Thoracic aorta (tissue), 2 donors: ENCODE measurements around the gene TRIP13. TPM values are rescaled to one million over a fixed set of nuclear protein-coding genes. Genes with fewer than 3 reads are reported as not detected.
"Not testable (repeated sequence)": the region's sequence is repeated elsewhere in the genome, so short reads cannot be mapped to it uniquely, and the experiment has no call there.

Experiments
- ATAC-seq: fragments of 150-250 bp; one replicate; pipeline ENCODE4 v1.8.0; 2017; ENCODE audit warnings: low read depth; ENCODE audit not compliant: insufficient number of reproducible peaks, low FRiP score
- DNase-seq: peaks from one replicate; pipeline ENCODE4 v3.0.0-alpha.2; 2020; ENCODE audit warnings: low spot score
- H3K27ac ChIP-seq, 2 donors: fragments of 200-600 bp; sonication (generic); 1 replicate in 1 of 2; 2 replicates in 1 of 2; pipeline ENCODE4 v1.5.1; 2016; ENCODE audit warnings: mild to moderate bottlenecking in 2 of 2, moderate library complexity in 2 of 2
- H3K27me3 ChIP-seq: fragments of 200-600 bp; sonication (generic); replicated peaks from 2 replicates; pipeline ENCODE4 v1.6.0; 2016; ENCODE audit warnings: mild to moderate bottlenecking; ENCODE audit not compliant: insufficient read depth
- H3K36me3 ChIP-seq: fragments of 200-600 bp; sonication (generic); one replicate; pipeline ENCODE4 v1.5.1; 2016
- H3K4me1 ChIP-seq, 2 donors: fragments of 200-600 bp; sonication (generic); 1 replicate in 1 of 2; 2 replicates in 1 of 2; pipeline versions ENCODE4 v1.5.1 to v1.6.0; 2016; ENCODE audit warnings: low read depth in 2 of 2, mild to moderate bottlenecking in 1 of 2; ENCODE audit not compliant: control insufficient read depth in 1 of 2
- H3K4me3 ChIP-seq: fragments of 200-600 bp; sonication (generic); 2 replicates; pipeline ENCODE4 v1.5.1; 2016; ENCODE audit warnings: mild to moderate bottlenecking
- H3K9me3 ChIP-seq: fragments of 200-600 bp; sonication (generic); 2 replicates; pipeline ENCODE4 v1.5.1; 2016
- total RNA-seq, 2 donors: library from RNA; depleted of rRNA; stranded (reverse); fragments of >200 nt; gene quantifications; one replicate each; pipeline versions ENCODE4 v1.1.0 to v1.2.3, GENCODE V29; 2016
- TF ChIP-seq, protein P1 (sequence below): fragments of 200-600 bp; sonication (generic); IDR thresholded peaks from one replicate; pipeline ENCODE4 v1.5.1; 2019; ENCODE audit warnings: antibody characterized with exemption

The TRIP13 gene
- total RNA-seq, 2 donors from 2014 or later = 1.6 TPM; not detected in 1

DNA sequence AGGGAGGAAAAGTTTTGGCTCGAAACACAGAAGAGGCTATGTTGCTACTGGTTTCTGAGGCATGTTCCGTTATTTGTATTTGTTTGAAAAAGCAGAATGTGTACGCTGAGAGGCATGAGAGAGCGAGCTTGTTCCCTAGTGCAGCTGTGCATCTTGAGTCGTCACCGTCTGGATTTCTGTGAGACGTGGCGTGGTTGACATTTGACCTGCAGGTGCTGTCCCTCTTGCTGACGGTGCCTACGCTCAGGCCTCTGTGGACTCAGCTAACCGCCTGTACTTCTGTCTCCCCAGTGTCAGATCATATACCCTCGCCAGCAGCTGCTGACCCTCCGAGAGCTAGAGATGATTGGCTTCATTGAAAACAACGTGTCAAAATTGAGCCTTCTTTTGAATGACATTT lies 21.5 kb downstream of the TRIP13 start:
- Histone ChIP-seq H3K4me3 (no peak overlapping the region), H3K27me3 (no peaks in the 10 kb centered on the region), H3K27ac (no peak overlapping the region), H3K4me1 (no peaks in the 10 kb centered on the region), H3K9me3 (no peaks in the 10 kb centered on the region), H3K36me3 (no peaks in the 10 kb centered on the region)
- TF ChIP-seq, protein P1, sequence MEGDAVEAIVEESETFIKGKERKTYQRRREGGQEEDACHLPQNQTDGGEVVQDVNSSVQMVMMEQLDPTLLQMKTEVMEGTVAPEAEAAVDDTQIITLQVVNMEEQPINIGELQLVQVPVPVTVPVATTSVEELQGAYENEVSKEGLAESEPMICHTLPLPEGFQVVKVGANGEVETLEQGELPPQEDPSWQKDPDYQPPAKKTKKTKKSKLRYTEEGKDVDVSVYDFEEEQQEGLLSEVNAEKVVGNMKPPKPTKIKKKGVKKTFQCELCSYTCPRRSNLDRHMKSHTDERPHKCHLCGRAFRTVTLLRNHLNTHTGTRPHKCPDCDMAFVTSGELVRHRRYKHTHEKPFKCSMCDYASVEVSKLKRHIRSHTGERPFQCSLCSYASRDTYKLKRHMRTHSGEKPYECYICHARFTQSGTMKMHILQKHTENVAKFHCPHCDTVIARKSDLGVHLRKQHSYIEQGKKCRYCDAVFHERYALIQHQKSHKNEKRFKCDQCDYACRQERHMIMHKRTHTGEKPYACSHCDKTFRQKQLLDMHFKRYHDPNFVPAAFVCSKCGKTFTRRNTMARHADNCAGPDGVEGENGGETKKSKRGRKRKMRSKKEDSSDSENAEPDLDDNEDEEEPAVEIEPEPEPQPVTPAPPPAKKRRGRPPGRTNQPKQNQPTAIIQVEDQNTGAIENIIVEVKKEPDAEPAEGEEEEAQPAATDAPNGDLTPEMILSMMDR = no peak
- ATAC-seq = no peak
- DNase-seq = no peak

DNA sequence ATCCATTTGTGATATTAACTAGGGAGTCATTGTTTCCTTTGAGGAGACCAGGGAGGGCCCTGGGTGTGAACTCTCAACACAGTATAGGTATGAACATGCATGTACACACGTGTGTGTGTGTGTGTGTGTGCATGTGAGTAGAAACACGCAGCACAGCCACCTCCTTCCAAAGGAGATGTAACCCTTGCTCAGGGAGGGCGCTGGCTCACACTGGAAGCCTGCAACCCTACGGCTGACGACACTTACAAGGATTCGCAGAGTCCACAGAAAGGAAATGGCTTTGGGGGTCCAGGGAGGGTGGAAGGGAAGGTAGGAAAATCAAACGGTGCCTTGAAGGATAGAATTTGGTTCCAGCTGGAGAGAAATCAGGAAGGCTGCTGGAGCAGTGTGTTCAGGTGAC lies 21.9 kb downstream of the TRIP13 start:
- Histone ChIP-seq H3K4me3 (no peak overlapping the region), H3K27me3 (no peaks in the 10 kb centered on the region), H3K4me1 (no peaks in the 10 kb centered on the region), H3K36me3 (no peaks in the 10 kb centered on the region), H3K9me3 (no peaks in the 10 kb centered on the region), H3K27ac (no peak overlapping the region)
- no peak for DNase-seq
- no peak for ATAC-seq
- TF ChIP-seq, protein P1 = no peak

DNA sequence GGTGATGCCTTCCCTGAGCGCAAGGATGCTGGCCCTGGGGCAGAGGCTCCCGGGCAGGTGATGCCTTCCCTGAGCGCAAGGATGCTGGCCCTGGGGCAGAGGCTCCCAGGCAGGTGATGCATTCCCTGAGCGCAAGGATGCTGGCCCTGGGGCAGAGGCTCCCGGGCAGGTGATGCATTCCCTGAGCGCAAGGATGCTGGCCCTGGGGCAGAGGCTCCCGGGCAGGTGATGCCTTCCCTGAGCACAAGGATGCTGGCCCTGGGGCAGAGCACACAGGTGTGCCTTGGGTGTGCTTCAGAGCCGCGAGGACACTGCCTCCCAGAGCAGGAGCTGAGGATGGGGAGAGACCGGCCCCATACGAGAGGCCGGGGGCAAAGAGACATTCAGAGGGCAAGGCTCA lies 22.7 kb downstream of the TRIP13 start:
- not testable (repeated sequence) for ATAC-seq, H3K36me3 ChIP-seq, H3K27me3 ChIP-seq, H3K9me3 ChIP-seq, H3K4me3 ChIP-seq, H3K4me1 ChIP-seq, DNase-seq, H3K27ac ChIP-seq

DNA sequence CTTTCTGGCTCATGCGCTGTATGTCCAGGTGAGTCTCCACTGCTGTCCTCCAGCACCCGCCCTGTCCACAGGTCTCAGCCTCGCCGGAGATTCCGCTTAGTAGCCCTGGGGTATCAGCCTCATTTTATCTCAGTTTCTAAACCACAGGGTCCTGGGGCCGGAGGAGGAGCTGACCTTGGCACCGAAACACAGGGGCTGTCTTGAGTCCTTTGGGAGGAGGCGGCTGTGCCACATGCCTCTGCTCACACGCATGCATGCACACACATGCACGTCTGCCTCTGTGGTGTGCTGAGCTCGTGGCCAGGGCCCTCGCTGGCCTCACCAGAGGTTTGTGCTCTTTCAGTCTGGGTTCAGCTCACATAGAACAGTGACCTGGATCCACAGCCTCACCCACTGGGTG lies 23.3 kb downstream of the TRIP13 start:
- ATAC-seq (no peak), DNase-seq (no peak)
- Histone ChIP-seq H3K36me3 (no peaks in the 10 kb centered on the region), H3K4me1 (no peaks in the 10 kb centered on the region), H3K9me3 (no peaks in the 10 kb centered on the region), H3K27me3 (no peaks in the 10 kb centered on the region), H3K4me3 (no peak overlapping the region), H3K27ac (no peak overlapping the region)
- TF ChIP-seq, protein P1 = no peak

DNA sequence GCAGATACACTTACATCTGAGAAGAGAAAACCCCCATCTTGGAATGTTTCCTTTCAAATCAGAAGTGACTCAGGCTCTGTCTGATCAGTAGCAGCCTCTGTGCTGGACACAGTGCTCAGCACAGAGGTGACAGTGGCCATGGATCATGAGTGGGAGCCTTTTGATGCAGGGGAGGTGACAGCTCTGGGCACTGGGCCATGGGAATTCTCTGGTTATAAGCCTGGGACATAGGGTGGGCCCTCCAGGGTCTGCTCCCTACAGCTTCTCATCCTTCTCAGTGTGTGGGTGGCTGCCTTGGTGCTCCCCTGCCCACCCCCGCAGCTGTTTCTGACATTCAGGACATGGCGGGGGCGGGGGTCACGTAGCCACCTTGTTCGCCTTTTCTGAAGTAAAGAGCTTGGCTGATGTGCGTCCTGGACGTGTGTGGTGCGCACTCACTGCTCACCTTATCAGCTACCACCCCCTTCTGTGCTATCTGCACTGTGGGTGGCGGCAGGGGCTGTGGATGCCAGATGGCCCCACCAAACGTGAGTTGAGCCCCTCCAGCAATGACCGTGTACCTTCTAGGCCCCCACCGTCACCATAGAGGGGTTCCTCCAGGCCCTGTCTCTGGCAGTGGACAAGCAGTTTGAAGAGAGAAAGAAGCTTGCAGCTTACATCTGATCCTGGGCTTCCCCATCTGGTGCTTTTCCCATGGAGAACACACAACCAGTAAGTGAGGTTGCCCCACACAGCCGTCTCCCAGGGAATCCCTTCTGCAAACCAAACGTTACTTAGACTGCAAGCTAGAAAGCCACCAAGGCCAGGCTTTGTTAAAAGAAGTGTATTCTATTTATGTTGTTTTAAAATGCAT lies 24.0 kb downstream of the TRIP13 start:
- H3K4me1 ChIP-seq = no peaks in the 10 kb centered on the region
- no peak overlapping the region for H3K4me3 ChIP-seq
- H3K9me3 ChIP-seq = no peaks in the 10 kb centered on the region
- no peaks in the 10 kb centered on the region for H3K36me3 ChIP-seq
- H3K27me3 ChIP-seq = no peaks in the 10 kb centered on the region
- ATAC-seq (no peak), DNase-seq (no peak)
- H3K27ac ChIP-seq = no peak overlapping the region
- TF ChIP-seq, protein P1 = no peak

DNA sequence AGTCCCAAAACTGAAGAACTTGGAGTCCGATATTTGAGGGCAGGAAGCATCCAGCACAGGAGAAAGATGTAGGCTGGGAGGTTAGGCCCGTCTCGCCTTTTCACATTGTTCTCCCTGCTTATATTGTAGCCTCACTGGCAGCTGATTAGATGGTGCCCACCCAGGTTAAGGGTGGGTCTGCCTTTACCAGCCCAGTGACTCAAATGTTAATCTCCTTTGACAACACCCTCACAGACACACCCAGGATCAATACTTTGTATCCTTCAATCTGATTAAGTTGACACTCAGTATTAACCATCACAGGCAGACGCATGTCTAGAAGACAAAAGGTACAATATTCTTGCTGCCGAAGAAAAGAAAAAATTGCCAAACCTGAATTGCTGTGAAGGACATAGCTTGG lies 26.0 kb downstream of the TRIP13 start:
- not testable (repeated sequence) for H3K27ac ChIP-seq, H3K4me1 ChIP-seq, H3K27me3 ChIP-seq, H3K9me3 ChIP-seq, DNase-seq, ATAC-seq, H3K4me3 ChIP-seq, H3K36me3 ChIP-seq
